ENCODE results near the gene MYH10.

Gene MYH10

DNA sequence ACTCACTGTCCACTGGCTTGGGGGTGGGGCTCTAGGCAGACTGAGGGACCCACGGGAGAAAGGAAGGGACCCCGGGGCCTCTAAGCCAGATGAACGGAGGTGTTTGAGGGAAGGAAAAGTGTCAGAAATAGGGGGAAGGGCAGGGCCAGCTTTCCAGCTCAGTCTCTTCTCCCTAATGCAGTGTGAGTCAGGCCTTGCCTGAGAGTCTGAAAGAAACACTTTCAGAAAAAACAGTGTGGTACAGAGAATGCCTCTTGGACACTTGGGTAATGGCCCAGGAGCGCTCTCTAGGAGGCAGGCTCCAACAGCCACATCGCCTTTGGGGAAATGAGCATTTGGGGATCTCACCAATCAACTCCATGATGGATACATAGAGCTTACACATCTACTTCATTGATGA is 148.0 kb downstream of the MYH10 start:
- Histone ChIP-seq H3K4me2 (ENCODE audit: low read length, poor library complexity, severe bottlenecking) (no peak overlapping the region), H2BK12ac (ENCODE audit: low read length in 2 of 2) (no peak overlapping the region), H3K27ac (ENCODE audit: low read length, poor library complexity, severe bottlenecking) (no peak overlapping the region), H2AK5ac (ENCODE audit: low read length, severe bottlenecking) (no peak overlapping the region), H3K4me3 (ENCODE audit: insufficient read depth in 1 of 2, low read depth in 1 of 2, low read length in 2 of 2) (no peak overlapping the region), H3K18ac (ENCODE audit: low read depth in 1 of 2, low read length in 2 of 2) (no peak overlapping the region), H4K8ac (ENCODE audit: low read length) (no peak overlapping the region), H4K91ac (ENCODE audit: low read length) (no peak overlapping the region), H3K4ac (ENCODE audit: low read depth in 1 of 2, low read length in 2 of 2) (no peak overlapping the region), H3K27me3 (ENCODE audit: control insufficient read depth in 1 of 2, insufficient read depth in 1 of 2, low read length in 2 of 2) (no peaks in the 10 kb centered on the region), H2BK5ac (ENCODE audit: low read depth, low read length, poor library complexity, severe bottlenecking) (no peak overlapping the region), H3K23ac (ENCODE audit: low read length in 2 of 2) (no peak overlapping the region), H3K4me1 (ENCODE audit: control insufficient read depth, insufficient read depth, low read depth, low read length) (peaks cover 1% of the 10 kb centered on the region), H3K9ac (ENCODE audit: low read length) (no peak overlapping the region), H3K14ac (ENCODE audit: low read length in 2 of 2) (no peak overlapping the region), H2AFZ (ENCODE audit: low read depth, low read length) (no peak overlapping the region), H2BK15ac (ENCODE audit: low read depth, poor library complexity, severe bottlenecking) (no peak overlapping the region), H3K36me3 (ENCODE audit: control insufficient read depth in 1 of 2, insufficient read depth in 2 of 2, low read depth in 1 of 2, low read length in 2 of 2) (peaks cover 59 to 80% of the 10 kb centered on the region in 2 experiments), H2BK120ac (ENCODE audit: low read depth, low read length) (no peak overlapping the region), H3K9me3 (ENCODE audit: control insufficient read depth, low read length) (peaks cover 28% of the 10 kb centered on the region), H3K79me1 (replicated peaks; ENCODE audit: low read length, poor library complexity, severe bottlenecking) (peaks cover 49% of the 10 kb centered on the region)
- WGBS: 96% methylated on average over 5 of the region's 5 CpGs
- no peak for DNase-seq

DNA sequence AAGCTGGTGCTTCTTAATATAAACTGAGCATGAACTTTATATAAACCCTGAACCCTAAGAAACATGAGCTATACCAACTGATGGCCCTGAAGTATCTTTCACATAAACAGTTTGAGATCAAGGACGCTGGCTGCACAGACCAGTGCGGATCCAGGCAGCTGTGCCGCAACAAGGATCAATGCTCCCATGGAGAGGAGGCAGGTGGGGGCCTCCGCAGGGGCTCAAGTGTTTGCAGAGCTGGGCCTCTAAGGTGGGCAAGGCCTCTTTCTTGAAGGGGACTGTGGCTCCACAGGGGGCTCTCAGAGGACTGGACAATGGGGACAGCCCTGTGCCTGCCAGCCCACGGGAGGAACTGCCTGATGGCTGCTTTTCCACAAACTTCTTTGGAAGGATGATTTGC is 148.8 kb downstream of the MYH10 start:
- Histone ChIP-seq H3K9me3 (ENCODE audit: control insufficient read depth, low read length) (peaks cover 28% of the 10 kb centered on the region), H3K18ac (ENCODE audit: low read depth in 1 of 2, low read length in 2 of 2) (no peak overlapping the region), H2BK120ac (ENCODE audit: low read depth, low read length) (no peak overlapping the region), H3K14ac (ENCODE audit: low read length in 2 of 2) (no peak overlapping the region), H4K91ac (ENCODE audit: low read length) (no peak overlapping the region), H2BK15ac (ENCODE audit: low read depth, poor library complexity, severe bottlenecking) (no peak overlapping the region), H3K9ac (ENCODE audit: low read length) (no peak overlapping the region), H2AFZ (ENCODE audit: low read depth, low read length) (no peak overlapping the region), H3K4me3 (ENCODE audit: insufficient read depth in 1 of 2, low read depth in 1 of 2, low read length in 2 of 2) (no peak overlapping the region), H3K4ac (ENCODE audit: low read depth in 1 of 2, low read length in 2 of 2) (no peak overlapping the region), H3K4me2 (ENCODE audit: low read length, poor library complexity, severe bottlenecking) (no peak overlapping the region), H2BK12ac (ENCODE audit: low read length in 2 of 2) (no peak overlapping the region), H3K27ac (ENCODE audit: low read length, poor library complexity, severe bottlenecking) (no peak overlapping the region), H3K23ac (ENCODE audit: low read length in 2 of 2) (no peak overlapping the region), H2BK5ac (ENCODE audit: low read depth, low read length, poor library complexity, severe bottlenecking) (no peak overlapping the region), H4K8ac (ENCODE audit: low read length) (no peak overlapping the region), H3K27me3 (ENCODE audit: control insufficient read depth in 1 of 2, insufficient read depth in 1 of 2, low read length in 2 of 2) (no peaks in the 10 kb centered on the region), H2AK5ac (ENCODE audit: low read length, severe bottlenecking) (no peak overlapping the region), H3K4me1 (ENCODE audit: control insufficient read depth, insufficient read depth, low read depth, low read length) (peaks cover 1% of the 10 kb centered on the region), H3K36me3 (ENCODE audit: control insufficient read depth in 1 of 2, insufficient read depth in 2 of 2, low read depth in 1 of 2, low read length in 2 of 2) (peaks cover 59 to 80% of the 10 kb centered on the region in 2 experiments), H3K79me1 (replicated peaks; ENCODE audit: low read length, poor library complexity, severe bottlenecking) (peaks cover 46% of the 10 kb centered on the region)
- DNase-seq: no peak
- WGBS: 93% methylated on average over 5 of the region's 5 CpGs

DNA sequence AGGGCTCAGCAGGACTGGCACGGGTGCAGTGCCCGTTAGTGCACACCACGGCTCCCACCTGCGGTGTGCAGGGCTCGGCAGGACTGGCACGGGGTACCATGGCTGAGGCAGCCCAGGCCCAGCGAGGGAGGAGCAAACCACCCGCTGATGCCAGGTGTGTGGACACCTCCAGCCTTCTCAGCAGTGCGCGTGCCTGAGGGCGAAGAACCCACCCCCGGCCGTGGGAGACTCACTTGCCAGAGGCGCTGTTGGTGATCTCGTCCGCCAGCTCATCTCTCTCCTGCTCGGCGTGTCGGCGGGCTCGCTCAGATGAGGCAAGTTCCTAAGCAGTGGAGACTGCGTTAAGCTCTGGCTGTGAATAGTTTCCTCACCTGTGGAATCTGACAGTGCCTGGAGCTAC is 149.4 kb downstream of the MYH10 start:
- no peaks in the 10 kb centered on the region for H3K27me3 ChIP-seq (ENCODE audit: control insufficient read depth in 1 of 2, insufficient read depth in 1 of 2, low read length in 2 of 2)
- H3K4ac ChIP-seq (ENCODE audit: low read depth in 1 of 2, low read length in 2 of 2): no peak overlapping the region
- no peak overlapping the region for H3K18ac ChIP-seq (ENCODE audit: low read depth in 1 of 2, low read length in 2 of 2)
- no peak overlapping the region for H2BK5ac ChIP-seq (ENCODE audit: low read depth, low read length, poor library complexity, severe bottlenecking)
- no peak overlapping the region for H2BK12ac ChIP-seq (ENCODE audit: low read length in 2 of 2)
- DNase-seq: no peak
- no peak overlapping the region for H2AFZ ChIP-seq (ENCODE audit: low read depth, low read length)
- peaks cover 46% of the 10 kb centered on the region for H3K79me1 ChIP-seq (replicated peaks; ENCODE audit: low read length, poor library complexity, severe bottlenecking)
- peaks cover 28% of the 10 kb centered on the region for H3K9me3 ChIP-seq (ENCODE audit: control insufficient read depth, low read length)
- H4K8ac ChIP-seq (ENCODE audit: low read length): no peak overlapping the region
- H2BK120ac ChIP-seq (ENCODE audit: low read depth, low read length): no peak overlapping the region
- H3K4me1 ChIP-seq (ENCODE audit: control insufficient read depth, insufficient read depth, low read depth, low read length): peaks cover 1% of the 10 kb centered on the region
- no peak overlapping the region for H2BK15ac ChIP-seq (ENCODE audit: low read depth, poor library complexity, severe bottlenecking)
- H3K4me2 ChIP-seq (ENCODE audit: low read length, poor library complexity, severe bottlenecking): no peak overlapping the region
- WGBS: 97% methylated on average over 20 of the region's 22 CpGs
- no peak overlapping the region for H3K9ac ChIP-seq (ENCODE audit: low read length)
- no peak overlapping the region for H3K4me3 ChIP-seq (ENCODE audit: insufficient read depth in 1 of 2, low read depth in 1 of 2, low read length in 2 of 2)
- no peak overlapping the region for H2AK5ac ChIP-seq (ENCODE audit: low read length, severe bottlenecking)
- no peak overlapping the region for H3K14ac ChIP-seq (ENCODE audit: low read length in 2 of 2)
- no peak overlapping the region for H3K23ac ChIP-seq (ENCODE audit: low read length in 2 of 2)
- H4K91ac ChIP-seq (ENCODE audit: low read length): peak overlapping the region; percentile 11
- peaks cover 64 to 82% of the 10 kb centered on the region in 2 experiments for H3K36me3 ChIP-seq (ENCODE audit: control insufficient read depth in 1 of 2, insufficient read depth in 2 of 2, low read depth in 1 of 2, low read length in 2 of 2)
- no peak overlapping the region for H3K27ac ChIP-seq (ENCODE audit: low read length, poor library complexity, severe bottlenecking)

DNA sequence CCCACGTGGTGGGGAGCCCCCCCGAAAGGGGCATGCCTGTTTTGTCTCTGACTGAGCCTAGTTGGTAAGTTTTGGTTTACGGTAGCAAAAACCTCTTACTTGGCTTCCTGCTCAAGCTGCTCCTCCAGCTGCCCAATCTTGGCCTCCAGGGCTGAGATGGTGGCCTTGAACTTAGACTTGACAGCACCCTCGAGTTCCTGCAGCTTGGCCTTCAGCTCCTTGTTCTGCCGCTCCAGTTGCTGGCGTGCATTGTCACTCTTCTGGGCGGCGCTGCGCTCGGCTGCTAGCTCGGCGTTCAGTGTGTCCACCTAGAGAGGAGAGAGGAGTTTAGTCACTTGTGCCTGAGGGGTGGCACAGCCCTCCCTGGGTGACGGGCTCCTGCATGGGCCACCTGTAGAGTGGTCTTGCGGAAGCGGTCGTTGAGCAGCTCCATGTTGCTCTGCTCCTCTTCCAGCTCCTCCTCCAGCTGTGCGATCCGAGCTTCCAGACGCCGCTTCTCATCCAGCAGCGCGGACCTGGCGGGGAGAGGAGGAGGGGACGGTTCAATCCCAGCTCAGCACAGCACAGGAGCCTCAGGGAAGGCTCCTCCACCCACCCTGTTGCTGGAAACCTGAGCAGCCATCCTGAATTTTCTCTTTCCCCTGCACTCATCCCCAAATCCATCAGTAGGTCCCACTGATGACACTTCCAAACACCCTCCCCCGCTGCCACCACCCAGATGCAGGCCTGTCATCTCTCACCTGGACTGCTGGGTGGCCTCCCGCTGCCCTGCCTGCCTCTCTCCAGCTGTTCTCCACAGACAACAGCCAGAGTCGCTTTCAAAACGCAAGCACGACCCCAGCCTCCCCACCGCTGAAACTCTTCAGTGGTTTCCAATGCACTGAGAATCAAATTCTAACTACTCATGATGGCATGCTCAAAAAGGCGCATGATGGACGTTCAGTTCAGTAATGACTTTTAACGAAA is 150.2 kb downstream of the MYH10 start:
- Histone ChIP-seq H3K9ac (ENCODE audit: low read length) (peak overlapping the region; percentile 73), H3K4me1 (ENCODE audit: control insufficient read depth, insufficient read depth, low read depth, low read length) (peaks cover 1% of the 10 kb centered on the region), H3K79me1 (replicated peaks; ENCODE audit: low read length, poor library complexity, severe bottlenecking) (peaks cover 45% of the 10 kb centered on the region), H3K36me3 (ENCODE audit: control insufficient read depth in 1 of 2, insufficient read depth in 2 of 2, low read depth in 1 of 2, low read length in 2 of 2) (peaks cover 72 to 82% of the 10 kb centered on the region in 2 experiments), H3K27me3 (ENCODE audit: control insufficient read depth in 1 of 2, insufficient read depth in 1 of 2, low read length in 2 of 2) (no peaks in the 10 kb centered on the region), H4K91ac (ENCODE audit: low read length) (no peak overlapping the region), H3K27ac (ENCODE audit: low read length, poor library complexity, severe bottlenecking) (no peak overlapping the region), H3K14ac (ENCODE audit: low read length in 2 of 2) (no peak overlapping the region), H3K4me3 (ENCODE audit: insufficient read depth in 1 of 2, low read depth in 1 of 2, low read length in 2 of 2) (peak overlapping the region in 1 of 2 experiments; percentile 12), H3K4ac (ENCODE audit: low read depth in 1 of 2, low read length in 2 of 2) (no peak overlapping the region), H4K8ac (ENCODE audit: low read length) (no peak overlapping the region), H2BK120ac (ENCODE audit: low read depth, low read length) (no peak overlapping the region), H2AFZ (ENCODE audit: low read depth, low read length) (no peak overlapping the region), H3K18ac (ENCODE audit: low read depth in 1 of 2, low read length in 2 of 2) (no peak overlapping the region), H3K23ac (ENCODE audit: low read length in 2 of 2) (no peak overlapping the region), H2BK12ac (ENCODE audit: low read length in 2 of 2) (no peak overlapping the region), H2BK5ac (ENCODE audit: low read depth, low read length, poor library complexity, severe bottlenecking) (no peak overlapping the region), H2AK5ac (ENCODE audit: low read length, severe bottlenecking) (no peak overlapping the region), H3K9me3 (ENCODE audit: control insufficient read depth, low read length) (peaks cover 20% of the 10 kb centered on the region), H2BK15ac (ENCODE audit: low read depth, poor library complexity, severe bottlenecking) (no peak overlapping the region), H3K4me2 (ENCODE audit: low read length, poor library complexity, severe bottlenecking) (no peak overlapping the region)
- WGBS: 95% methylated on average over 32 of the region's 33 CpGs
- no peak for DNase-seq
